GM21786 (cell line): Measurements from ENCODE around the gene DBNL.

Experiments
- ATAC-seq: cut with Tn5 transposase; IDR thresholded peaks from one replicate; pipeline ENCODE4 v1.9.1; 2021; ENCODE audit not compliant: unreplicated experiment

DBNL gene

GRCh38 chr7:44097064-44097932 is 52.8 kb downstream of the DBNL start:
- ATAC-seq = peak; percentile 75

- no peak for ATAC-seq
These were observed 53.9 kb downstream of the DBNL start for GRCh38 chr7:44098092-44099068.

DNA sequence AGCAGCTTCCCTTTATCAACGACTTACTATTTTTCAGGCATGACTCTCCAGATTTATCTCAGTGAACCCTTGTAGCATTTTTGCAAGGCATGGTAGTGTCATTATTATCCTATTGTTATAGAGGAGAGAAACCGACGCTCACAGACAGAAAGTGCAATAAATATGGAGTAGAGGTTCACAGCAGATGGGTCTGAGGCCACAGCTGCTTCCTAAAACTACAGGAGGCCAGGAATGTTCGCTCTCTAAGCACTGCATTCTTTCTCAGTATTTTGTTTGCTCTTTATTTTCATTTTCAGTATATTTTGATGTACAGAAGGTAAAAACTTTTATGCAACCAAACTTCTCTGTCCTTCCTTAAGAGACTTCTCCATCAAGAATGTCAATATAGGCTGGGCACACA is 55.2 kb downstream of the DBNL start:
- no peak for ATAC-seq

DNA sequence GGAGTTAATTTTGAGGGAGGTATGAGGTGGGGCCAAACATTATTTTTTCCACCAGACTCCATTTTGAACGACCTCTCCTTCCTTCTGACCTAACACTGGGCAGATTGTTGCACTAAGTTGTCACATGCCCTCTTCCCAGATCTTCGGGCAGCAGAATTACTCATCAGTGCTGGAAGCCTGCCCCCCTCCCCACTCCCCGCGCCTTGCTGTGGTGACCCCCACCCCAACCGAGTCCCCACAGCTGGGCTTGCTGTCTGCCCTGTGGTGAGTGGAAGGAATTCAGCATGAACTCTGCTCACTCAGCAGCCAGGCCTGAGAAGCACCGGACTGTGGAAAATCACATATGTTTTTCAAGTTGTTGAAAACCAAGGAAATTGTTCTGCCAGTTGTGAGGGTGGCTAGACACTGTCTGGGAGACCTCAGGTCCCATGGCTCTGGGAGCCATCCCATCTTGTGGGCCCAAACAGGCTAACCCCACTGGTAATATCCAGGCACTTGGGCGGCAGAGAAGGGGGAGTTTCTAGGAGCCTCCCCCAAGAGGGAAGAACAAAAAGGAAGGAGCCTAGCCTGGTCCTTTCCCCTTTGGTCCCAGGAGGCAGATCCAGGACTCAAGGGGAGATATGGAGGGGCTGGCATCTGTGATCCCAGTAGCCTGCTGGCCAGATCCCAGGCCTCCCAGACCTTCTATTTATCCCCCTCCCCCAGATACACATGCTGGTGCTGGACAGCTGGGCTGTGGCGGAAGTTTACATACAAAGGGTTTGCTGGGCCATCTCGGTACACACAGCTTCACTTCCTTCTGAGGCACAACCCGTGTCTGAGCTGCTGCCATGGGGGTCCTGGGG is 56.2 kb downstream of the DBNL start:
- no peak for ATAC-seq

GRCh38 chr7:44101303-44101965 is 56.9 kb downstream of the DBNL start:
- no peak for ATAC-seq

DNA sequence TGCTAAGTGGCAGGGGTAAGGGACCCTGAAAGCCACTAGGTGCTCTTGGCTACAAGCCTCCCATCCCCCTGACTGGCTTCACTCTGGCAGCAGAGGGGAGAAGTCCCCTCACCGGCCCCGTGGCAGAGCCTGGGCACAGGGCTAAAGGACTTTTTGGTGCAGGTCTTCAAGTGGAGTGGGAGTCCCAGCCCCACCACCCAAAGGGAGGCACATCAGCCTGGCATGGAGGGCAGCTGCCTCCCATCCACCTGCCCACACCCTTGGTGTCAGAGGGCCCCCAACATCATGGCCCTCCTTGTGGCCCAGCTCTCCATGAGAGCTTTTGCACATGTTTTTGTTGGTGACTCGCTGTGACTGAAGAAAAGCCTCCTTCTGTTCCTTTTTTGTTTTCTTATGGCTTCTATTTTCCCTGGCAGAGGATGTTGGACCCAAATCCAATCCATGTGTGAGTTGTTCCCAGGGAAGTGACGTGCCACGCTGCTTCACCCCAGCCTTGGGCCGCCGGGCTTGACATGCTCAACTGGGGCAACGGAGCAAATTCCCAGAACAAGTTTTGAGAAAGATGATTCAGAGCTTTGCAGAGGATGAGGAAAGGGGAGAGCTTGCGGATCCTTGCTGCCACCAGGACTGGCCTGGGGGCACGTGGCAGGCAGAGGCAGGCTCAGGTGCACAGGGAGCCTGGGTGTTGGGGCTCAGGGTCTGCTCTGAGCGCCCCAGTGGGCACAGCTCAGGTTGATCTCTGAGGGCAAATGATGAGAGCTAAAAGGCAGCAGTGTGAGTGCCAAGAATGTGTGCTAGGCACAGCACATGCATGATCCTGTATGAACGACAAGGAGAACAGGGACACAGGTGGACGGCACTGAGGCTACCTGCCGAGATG is 57.7 kb downstream of the DBNL start:
- no peak for ATAC-seq

DNA sequence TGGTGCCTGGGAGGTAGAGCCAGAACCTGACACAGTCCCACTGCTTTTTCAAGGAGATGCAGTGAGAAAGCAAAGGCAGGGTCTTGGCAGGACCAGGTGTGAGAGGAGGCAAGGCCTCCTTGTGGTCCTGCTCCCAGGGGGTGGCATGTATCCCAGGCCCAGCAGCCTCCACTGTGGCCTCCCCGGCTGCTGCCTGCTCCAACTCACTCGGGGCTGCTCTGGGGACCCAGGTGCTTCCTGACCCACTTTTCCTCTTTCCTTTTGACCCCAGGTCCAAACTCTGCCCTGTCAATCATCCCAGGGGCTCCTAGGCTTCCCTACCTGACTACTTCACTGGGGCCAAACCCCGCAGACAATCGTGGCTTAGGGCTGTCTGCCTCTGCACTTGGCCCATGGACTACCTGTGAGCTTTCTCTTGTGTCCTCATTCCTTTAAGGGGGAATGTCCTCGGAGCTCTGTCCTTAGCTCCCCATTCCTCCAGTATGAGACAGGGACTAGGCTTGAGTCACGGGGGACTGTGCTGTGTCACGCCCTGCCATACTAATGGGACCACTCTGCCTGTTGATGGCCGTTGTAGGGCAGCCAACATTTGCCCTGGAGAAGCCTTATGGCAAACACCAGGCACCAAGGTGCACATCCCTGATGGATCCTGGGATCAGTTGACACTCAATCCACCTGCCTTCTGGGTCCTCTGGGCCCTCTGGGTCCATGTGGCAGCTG is 58.5 kb downstream of the DBNL start:
- ATAC-seq = no peak

- no peak for ATAC-seq
These were observed 59.0 kb downstream of the DBNL start for GRCh38 chr7:44103566-44103922.

GRCh38 chr7:44103923-44104859 is 59.7 kb downstream of the DBNL start, which contains the start of gene AEBP1:
Gene AEBP1, plus strand, starts transcription at chr7:44104345. Its CDS starts 321 bp downstream, at chr7:44104666.
- no peak for ATAC-seq

DNA sequence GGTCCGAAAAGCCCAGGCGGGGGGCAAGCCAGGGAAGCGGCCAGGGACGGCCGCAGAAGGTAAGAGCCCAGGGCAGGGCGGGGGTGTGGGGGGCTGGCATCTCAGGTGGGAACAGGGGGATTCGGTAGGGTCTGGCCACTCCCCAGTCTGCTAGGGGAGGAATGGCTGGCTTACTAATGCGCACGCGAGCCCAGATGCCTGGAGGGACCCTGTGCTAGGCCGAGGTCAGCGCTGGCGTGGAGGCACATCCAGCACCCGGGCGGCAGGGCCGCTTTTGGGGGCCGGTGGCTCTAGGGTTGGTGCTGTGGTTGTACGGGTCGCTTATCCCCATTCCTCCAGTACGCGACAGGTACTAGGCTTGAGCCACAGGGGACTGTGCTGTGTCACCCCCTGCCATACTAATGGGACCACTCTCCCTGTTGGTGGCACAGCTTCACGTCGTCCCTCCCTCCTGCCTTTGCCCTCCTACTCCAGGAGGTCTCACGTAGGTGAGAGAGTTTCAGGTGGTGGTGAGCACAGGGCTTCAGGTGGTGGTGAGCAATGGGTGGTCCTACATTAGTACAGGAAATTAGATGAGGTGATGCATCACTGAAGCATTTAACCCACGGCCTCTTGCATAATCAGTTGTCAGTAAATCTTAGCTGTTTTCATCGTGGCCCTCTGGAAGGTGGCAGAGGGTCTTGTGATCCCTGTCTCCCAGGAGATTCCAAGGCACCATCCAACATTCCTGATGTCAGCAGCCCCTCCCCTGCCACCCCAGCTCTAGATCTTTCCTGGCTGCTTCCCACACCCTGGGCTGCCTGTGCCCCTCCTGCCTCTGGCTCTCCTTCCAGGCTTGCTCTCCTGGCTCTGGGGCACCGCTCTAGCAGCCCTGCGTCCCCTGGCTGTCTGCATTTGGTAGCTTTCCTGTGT is 60.6 kb downstream of the DBNL start:
- no peak for ATAC-seq

GRCh38 chr7:44105832-44106231 is 61.3 kb downstream of the DBNL start:
- ATAC-seq = no peak

- ATAC-seq = no peak
These were observed 62.0 kb downstream of the DBNL start for GRCh38 chr7:44106311-44107065.

DNA sequence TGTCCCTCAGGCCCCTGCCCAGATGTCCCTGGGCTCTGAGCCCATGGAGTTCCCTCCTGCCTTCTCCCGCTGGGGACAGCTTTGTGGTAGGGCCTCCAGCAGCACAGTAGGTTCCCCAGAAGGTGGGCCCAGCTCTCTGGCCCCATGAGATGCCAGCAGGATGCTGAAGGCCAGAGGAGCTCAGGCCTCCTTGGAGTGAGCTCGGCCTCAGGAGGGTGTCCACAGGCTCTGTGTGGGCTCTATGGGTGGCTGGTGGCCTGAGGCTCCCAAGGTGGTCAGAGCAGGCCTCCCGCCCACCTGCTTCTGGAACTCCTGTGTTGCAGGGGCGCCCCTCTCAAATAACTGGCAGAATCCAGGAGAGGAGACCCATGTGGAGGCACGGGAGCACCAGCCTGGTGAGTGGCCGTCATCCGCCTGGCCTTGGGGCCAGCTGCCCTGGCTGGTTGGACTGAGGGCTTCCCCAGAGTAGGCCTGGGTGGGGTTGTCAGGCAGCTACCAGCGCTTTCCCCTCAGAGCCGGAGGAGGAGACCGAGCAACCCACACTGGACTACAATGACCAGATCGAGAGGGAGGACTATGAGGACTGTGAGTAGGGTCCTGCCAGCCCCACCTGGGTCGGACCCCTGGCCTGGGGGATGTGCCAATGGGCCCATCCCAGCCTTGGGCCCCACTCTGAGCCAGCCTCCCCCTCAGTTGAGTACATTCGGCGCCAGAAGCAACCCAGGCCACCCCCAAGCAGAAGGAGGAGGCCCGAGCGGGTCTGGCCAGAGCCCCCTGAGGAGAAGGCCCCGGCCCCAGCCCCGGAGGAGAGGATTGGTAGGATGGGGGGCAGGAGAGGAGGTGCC is 62.8 kb downstream of the DBNL start:
- no peak for ATAC-seq

DNA sequence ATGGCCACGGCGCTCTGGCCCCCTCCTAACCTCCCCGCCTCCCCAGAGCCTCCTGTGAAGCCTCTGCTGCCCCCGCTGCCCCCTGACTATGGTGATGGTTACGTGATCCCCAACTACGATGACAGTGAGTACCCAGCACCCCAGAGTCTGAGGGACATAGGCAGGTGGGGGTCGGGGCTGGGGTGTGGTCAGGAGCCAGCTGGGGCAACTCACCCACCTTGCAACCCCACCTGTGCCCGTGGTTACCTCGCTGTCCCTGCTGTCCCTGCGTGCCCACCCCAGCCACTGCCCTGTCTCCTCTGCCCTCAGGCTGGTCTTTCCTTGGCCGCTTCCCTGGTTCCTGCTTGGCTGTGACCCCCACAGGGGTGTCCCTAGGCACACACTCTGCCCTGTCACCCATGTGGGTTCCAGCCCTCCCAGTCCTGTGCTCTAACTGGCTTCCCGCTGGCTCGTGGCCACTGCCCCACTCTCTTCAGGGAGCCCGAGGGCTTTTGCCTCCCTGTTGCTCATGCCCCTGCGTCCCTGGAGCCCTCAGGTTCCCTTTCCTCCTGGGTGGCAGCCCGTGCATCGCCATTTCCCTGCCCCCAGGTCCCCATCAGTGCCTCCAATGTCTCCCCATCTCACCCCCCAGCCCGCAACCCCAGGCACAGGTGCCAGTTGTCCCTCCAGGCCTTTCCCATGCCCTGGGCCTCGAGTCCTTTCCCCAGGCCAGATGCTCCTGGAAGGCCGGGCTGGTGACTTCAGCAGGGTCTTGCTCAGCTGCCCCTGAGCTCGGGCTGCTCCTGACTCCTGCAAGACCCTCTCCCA is 63.7 kb downstream of the DBNL start:
- no peak for ATAC-seq
